Measurements from ENCODE around the gene LBHD2.
"Not testable (repeated sequence)": the region's sequence is repeated elsewhere in the genome, so short reads cannot be mapped to it uniquely, and the experiment has no call there.

Gene LBHD2

DNA sequence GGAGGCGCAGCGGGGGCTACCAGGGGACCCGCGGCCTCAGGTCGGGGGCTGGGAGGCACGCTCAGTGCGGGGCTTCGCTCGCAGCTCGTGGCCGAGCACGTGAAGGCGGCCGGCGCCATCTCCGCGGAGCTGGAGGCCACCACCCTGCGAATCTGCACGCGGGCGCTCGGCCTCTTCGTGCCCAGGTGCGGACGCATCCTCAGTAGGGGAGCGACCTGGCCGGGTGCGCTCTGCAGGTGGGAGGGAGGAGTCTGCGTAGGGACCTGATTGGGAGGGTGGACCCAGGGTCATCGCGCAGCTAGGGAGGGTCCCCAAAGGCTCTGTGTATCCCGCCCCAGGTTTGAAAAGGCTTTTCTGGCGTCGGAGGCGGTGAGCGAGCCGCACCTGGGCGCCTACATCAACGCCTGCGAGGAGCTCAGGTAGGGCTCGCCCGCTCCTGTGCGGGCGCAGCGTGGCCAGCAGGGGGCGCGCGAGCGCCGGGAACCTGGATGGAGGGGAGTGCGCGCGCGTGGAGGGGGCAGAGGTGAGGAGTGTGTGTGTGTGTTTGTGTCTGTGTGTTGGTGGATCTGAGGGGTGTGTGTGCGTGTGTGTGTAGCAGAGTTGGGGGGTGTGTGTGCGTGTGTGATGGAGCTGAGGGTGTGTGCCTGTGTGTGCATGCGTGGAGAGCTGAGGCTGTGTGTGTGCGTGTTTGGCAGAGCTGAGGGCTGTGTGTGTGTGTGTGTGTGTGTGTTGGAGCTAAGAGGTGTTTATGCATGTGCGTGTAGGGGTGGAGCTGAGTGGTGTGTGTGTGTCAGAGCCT is 20.8 kb downstream of the LBHD2 start:
- peak; percentile 40 for DNase-seq (ENCODE audit: low spot score)

DNA sequence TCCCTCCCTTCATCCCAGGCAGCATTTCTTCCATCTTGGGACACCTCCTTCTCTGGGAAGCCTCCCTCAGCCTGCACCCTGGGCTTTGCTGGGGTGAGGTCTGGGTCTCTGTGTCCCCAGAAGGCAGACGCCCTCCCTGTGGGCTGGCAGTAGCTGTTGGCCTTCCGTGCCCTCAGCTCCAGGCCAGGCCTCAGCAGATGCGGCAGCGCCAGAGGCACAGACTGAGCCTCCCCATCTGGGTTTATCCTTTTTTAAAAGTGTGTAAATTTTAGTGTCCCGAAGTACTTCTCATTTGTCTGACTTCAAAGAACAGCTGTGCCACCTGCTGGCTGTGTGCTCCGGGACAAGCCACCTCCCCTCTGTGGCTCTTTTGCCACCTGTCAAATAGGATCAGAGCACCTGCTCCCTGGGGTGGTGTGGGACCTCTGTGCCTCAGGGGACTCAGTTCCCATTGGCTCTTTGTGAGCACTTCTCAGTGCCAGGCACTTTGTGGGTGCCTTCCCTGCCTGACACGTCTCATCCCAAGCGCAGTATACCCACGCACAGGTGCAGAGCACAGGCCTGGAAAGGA is 21.7 kb downstream of the LBHD2 start:
- DNase-seq (ENCODE audit: low spot score), result no peak

DNA sequence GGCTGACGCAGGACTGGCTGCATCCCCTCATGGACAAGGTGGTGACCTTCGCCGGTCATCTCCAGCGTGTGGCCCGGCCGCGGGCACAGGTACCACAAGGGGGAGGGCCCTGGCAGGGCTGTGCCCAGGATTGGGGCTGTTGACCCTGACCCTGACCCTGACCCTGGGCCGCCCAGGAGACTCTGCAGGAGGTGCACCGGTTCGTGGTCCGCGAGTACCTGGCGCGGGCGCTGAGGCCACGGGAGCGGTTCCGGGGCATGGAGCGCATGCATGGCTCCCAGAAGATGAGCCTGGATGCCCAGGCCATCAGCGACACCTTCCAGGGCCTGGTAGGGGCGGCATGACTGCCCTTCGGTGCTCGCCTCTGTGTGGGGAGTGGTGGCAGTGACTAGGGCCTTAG is 23.4 kb downstream of the LBHD2 start:
- no peak for DNase-seq (ENCODE audit: low spot score)

DNA sequence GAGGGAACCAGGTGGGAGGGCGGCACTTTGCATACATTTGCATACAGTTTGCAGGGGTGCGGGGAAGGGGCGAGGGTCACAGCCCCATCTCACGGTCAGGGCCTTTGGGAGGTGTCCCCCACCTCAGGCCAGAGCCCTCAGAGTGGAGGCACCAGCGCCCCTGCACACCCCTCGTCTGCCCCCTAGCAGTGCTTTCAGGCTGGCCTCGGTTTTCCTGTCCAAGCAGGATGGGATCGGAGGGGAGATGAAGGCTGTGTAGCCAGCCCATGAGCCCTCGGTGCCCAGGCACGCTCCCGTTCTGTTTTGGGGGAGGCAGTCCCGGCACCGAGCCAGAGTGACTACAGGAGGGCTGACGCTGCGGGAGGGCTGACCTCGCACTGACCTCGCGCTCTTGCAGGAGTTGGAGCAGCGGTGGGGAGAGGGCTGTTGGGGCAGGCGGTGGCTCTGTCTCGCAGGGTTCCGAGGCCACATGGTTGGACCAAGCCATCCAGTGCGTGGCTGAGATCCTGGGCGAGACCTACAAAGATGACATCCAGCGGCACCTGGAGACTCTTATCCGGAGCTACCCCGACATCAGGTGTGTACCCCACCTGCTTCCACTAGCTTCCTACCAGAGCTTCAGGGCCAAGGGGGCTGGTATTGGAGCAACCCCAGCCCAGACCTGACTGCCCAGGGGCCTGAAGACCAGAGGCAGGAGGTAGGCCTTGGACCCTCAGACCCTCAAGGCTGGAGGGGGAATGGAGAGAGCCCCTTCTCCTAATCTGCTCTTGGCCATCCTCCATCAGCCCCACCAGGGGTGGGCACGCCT is 24.1 kb downstream of the LBHD2 start:
- no peak for DNase-seq (ENCODE audit: low spot score)

DNA sequence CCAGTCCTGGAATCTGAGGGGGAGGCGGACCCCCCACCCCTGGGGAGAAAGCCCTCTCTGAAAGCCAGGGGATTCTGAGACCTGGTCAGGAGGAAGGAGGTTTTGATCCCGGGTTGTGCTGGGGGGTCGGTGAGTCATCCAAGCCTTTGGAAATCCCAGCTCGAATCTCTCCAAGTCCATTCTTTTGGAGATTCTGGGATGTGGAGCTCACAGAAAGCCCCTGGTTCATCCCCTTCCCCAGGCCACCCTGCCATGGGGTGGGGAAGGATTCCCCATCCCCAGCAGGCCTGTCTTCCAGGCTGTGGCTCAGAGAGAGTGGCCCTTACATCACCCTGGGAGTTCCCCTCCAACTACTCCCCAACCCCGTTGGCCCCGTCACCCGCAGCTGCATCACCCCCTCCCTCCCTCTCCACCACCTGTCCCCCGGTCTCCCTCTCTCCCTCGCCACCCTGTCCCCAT is 24.8 kb downstream of the LBHD2 start:
- DNase-seq (ENCODE audit: low spot score), result no peak

DNA sequence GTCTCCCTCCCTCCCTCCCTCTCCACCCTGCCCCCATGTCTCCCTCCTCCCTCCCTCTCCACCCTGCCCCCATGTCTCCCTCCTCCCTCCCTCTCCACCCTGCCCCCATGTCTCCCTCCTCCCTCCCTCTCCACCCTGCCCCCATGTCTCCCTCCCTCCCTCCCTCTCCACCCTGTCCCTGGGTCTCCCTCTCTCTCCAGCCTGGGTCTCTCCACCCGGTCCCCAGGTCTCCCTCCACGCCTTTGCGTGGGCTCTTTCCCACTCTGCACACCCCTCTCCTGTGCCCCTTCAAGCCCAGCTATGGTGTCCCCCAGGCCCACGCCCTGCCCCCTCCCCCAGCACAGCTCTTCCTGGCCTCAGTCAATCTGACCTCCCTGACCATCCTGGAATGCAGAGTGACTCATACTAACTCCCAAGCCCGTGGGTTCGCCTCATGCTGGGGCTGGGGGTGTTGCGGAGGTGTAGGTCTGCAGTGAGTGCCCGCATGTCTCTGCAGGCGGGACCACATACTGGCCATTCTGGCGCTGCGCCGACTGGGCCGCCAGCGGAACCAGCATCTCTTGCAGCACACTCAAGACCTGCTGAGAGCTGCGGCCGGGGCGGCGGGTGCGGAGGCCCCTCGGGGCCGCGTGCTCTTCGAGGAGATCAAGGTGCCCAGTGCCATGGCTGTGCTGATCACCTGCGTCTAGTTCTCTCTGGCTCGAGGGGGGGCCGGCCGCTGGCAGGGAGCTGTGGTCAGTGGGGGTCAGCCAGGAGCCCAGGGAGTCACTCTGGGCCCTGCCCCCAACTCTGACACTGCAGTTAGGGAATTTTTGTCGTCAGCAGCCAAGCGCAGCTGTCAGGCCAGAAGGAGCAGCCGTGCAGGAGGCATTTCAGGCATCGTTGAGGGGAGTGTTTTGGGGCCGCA is 25.8 kb downstream of the LBHD2 start:
- DNase-seq (ENCODE audit: low spot score), result peak; percentile 54

DNA sequence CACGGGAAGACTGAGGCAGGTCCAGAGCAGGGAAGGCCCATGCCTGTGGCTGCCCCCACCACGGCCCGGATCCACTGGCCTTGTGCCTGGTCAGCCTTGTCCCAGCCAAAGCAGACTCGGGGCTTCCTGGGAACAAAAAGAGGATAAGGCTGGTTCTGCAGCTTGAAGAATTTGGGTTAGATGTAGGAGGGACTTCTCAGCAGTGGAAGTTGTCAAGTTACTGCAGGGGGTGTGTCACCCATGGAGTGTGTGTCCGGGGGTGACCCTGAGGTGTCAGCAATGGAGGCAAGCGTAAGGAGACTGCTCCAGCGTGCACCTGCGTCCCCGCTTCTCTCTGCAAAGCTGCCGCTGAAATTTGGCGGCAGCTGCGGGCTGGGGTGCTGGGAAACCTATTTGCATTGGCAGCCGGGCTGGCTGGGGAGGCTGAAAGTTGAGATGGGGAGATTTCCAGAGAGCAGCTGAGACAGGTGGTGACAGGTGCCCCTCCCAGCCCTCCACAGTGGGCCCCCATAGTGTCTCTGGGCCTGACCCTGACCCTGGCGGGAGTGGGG is 26.7 kb downstream of the LBHD2 start:
- no peak for DNase-seq (ENCODE audit: low spot score)

DNA sequence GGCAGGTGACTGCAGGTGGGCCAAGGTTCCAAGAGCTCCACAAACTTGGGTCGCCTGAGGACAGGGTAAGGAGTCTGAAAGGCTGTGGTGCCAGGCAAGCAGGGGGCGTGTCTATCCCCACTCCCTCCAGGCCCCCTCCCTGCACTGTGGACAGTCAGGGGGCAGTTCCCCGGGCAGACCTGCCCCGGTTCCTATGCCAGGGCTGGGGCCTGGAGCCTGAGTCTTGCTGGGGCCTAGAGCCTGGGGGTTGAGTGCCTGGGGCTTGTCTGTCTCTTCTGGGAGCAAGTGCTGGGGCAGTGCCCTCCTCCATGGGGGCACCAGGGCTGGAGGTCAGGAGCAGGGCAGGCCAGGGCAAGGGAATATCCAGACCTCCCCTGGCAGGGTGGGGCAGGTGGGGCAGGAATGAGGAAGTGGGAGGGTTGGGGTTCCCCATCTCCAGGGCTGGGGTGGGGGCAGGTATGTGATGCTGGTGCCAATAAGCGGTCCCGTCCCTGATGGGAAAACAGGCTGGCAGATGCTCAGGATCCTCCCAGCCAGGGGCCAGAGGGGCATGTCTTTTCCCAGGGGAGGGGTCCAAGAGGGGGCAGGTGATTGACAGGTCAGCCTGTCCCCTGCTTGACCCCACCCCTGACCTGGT is 27.3 kb downstream of the LBHD2 start:
- DNase-seq (ENCODE audit: low spot score), result no peak

DNA sequence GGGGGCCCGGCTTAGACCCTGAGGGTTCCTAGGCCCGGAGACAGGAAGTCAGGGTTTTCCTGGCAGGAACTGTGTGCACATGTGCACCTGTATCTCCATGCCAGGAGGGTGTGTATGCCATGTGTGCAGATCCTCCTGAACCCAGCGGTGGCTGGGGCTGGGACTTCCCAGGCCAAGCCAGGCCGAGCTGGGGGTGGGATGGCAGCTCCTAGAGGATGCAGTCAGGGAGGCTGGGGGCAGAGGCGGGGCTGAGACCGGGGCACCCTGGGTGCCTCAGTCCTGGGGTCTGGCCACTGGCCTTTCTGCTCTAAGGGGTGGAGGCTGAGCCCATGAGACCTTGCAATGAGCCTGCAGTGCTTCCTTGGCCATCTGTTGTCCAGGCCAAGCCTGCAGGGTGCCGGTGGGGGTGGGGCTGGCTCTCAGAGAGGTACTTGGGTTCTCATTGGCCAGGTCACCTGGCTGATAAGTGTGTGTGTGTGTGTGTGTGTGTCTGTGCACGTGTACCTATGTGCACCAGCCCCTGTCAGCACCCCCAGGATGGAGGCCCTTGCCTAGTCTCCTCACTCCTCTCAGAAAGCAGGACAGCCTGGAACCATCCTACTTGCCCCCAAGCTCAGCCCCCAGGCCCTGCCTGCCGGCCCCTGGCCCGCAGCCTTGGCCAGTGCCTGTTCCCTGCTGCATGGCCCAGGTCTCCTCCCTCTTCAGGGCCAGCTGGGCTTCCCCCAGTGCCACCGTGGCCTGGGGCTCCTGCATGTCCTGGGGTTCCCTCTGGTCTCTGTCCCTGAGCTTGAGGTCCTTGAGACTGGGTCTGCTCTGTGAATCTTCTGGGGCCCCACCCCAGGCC is 28.6 kb downstream of the LBHD2 start:
- DNase-seq (ENCODE audit: low spot score), result no peak

DNA sequence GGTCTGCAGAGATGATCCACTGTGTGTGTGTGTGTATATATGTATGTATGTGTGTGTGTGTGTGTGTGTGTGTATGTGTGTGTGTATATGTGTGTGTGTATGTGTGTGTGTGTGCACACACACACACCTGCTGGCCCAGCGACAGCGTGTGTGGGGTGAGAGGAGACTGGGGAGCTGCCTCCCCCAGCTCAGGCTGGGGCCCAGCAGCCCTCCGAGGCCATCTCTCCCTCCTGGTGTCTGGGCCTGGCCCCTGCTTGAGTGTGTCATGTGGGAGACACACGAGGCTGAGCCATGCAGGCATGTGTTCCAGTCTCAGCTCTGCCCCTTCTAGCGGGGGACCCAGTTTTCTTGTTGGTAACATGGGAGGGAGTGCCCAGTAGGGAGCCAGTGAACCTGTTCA is 29.3 kb downstream of the LBHD2 start:
- no peak for DNase-seq (ENCODE audit: low spot score)

DNA sequence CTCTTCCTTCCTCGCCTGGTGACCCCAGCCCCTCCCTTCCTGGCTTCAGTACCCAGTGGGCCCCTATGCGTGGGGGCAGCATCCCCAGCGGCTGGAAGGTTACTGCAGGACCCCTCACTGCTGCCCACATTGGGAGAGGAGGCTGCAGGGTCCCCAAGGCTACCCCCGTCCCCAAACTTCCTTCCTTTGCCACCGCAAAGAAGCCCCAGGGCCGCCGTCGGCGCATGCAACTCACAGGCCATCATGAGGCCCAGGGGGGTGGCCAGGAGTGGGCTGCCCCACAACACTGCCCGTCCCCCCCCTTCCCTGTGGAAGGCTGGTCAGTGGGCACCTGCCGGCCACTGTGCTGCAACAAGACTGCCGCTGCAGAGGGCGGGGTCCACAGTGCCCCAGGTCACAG is 29.8 kb downstream of the LBHD2 start:
- DNase-seq (ENCODE audit: low spot score), result no peak

DNA sequence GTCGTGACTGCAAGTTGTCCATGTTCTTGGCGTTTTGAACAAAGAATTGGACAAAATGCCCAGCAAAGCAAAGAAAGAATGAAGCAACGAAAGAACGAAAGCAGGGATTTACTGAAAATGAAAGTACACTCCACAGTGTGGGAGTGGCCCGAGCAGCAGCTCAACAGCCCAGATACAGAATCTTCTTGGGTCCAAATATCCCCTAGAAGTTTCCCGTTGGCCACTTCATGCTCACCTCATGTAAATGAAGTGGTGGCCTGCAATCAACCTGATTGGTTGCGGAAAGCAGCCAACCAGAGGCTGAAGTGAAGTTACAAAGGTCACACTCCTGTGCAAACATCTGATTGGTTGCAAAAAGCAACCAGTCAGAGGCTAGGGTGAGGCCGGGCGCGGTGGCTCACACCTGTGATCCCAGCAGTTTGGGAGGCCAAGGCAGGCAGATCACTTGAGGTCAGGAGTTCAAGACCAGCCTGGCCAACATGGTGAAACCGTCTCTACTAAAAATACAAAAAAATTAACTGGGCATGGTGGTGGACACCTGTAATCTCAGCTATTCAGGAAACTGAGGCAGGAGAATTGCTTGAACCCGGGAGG is 31.2 kb downstream of the LBHD2 start:
- DNase-seq (ENCODE audit: low spot score), result not testable (repeated sequence)

DNA sequence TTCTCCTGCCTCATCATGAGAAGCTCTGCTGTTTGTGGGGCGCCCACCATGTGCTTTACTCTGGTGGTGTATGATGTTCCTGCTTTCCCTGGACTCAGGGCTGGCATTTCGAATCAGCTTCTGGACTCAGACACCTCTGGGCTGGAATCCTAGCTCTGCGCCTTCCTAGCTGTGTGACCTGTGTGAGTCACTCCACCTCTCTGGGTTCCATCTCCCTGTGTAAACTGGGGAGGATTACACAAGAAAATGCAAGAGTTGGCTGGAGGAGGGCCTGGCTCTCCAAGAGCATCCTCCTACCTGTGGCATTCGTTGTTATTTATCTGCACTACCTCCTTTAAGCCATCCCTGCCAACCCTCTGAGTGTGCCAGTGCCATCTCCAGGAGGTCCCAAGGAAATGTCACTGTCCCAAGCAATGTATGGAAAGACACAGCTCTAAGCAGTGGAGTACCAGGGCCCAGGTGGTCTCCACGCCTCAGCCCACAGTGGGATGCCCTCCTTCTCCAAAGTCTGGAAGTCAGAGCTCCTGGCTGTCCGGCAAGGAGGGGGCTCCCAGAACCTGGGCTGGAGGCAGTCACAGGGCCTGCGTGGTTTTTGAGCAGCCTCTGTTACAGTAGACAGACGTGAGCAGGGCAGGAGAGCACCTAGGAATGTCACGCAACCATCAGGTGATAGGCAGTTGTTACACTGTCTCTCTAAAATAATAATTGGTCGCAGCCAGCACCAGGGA is 32.0 kb downstream of the LBHD2 start:
- no peak for DNase-seq (ENCODE audit: low spot score)

DNA sequence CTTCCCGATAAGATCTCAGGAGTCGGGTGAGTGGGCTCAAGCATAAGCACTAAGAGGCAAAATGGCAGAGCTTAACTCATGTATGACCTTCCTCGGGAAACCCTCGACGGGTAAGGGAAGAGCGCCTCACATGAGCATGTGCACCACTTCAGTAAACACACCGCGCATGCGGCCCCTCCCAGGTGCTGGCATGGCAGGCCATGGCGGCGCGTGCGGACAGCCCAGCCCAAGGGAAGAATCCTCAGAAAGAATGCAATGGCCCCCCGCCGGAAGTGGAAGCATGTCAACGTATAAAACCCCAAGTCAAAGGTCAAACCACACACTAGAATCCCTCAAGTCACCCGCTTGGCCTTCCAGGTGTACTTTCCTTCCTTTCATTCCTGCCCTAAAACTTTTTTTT is 32.6 kb downstream of the LBHD2 start:
- no peak for DNase-seq (ENCODE audit: low spot score)

DNA sequence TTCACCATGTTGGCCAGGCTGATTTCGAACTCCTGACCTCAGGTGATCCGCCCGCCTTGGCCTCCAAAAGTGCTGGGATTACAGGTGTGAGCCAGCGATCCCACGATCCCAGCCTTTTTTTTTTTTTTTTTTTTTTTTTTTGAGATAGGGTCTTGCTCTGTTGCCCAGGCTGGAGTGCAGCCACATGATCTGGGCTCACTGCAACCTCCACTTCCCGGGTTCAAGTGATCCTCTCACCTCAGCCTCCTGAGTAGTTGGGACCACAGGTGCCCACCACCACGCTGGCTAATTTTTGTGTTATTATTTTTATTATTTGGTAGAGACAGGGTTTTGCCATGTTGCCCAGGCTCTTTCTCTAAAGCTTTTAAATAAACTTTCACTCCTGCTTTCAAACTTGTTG is 33.5 kb downstream of the LBHD2 start:
- DNase-seq (ENCODE audit: low spot score), result not testable (repeated sequence)

DNA sequence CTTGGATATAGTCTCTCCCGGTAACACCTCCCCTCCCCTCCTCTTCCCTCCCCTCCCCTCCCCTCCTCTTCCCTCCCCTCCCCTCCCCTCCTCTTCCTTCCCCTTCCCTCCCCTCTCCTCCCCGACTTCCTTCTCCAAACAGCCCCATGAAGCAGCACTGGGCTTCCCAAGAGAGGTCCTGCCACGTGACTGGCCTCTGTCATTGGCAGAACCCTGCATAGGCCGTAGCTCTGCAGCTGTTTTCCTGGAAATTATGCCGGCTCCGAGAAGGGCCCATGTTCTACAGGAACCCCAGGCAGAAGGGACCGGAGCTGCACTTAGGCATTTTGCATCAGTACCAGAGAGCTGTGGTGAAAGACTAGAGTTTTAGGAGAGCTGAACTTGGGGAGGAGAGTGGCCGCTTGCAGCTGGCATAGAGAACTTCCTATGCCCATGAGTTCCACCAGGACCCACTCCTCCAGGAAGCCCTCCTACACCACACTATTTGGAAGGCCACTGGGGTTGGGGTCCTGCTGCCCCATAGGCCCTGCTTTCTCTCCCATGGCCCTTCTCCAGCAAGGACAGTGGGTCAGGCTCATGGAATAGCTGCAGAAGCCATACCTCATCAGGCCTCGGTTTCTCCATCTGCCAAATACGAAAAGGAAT is 34.1 kb downstream of the LBHD2 start:
- no peak for DNase-seq (ENCODE audit: low spot score)

DNA sequence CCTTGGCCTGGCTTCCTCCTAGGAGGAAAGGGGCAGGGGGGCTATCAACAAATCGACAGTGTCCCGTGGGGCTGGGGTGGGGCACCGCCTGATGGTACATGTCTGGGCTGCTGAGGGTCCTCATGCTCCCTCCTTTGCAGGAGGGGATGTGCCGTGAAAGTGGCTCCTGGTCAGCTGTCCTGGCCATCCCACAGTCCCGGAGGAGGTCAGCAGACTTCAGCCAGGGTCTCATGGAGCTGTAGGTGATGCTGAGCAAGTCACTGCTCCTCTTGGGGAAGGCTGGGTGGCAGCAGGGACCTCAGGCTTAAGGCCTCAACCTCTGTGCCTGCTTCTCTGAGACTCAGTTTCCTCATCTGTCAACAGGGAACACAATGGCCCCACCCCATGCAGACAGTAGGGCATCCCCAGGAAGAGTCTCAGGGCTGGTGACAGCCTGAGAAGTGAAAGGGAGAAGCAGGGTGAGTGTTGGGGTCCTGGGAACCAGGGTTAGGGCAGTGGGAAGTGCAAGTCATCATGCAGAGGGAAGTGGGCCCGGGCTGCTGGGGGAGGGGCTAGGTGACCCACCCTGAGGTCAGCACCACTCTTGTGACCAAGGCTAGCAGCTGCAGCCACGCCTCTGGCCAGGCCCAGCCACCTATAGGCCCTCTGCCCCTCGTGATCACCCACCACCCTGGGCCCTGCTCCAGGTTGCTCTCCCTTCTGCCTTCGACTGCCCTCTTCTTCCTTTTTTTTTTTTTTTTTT is 34.8 kb downstream of the LBHD2 start:
- no peak for DNase-seq (ENCODE audit: low spot score)

DNA sequence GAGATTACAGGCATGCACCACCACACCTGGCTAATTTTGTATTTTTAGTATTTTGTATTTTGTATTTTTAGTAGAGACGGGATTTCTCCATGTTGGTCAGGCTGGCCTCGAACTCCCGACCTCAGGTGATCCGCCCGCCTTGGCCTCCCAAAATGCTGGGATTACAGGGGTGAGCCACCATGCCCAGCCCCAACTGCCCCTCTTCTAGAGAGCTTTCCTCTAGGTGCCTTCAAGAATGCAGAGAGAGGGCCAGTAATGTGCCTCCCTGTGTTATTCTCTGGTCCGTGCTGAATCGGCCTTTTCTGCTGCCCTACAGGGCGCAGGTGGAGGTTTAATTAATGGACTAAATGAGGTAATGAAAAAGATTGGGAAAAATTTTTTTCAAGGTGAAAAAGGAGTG is 35.5 kb downstream of the LBHD2 start:
- not testable (repeated sequence) for DNase-seq (ENCODE audit: low spot score)
